Effector CD4-positive, alpha-beta T cell (primary cell): ENCODE results near the gene PES1.
"Not testable (repeated sequence)": the region's sequence is repeated elsewhere in the genome, so short reads cannot be mapped to it uniquely, and the experiment has no call there.

Source experiments
- DNase-seq: peaks from one replicate; pipeline ENCODE4 v3.0.0-alpha.2; 2020
- total RNA-seq: gene quantifications from one replicate; lab custom pipeline; 2026; lab: John Stamatoyannopoulos, UW

The PES1 gene
- total RNA-seq = 42.4 reads per million, percentile 65 among the genes with 10 or more reads in this experiment

GRCh38 chr22:30591588-30592359 is at the start of gene PES1:
Gene PES1 (minus strand): TSS chr22:30591910. CDS start chr22:30591833, 77 bp downstream.
- DNase-seq = peak; percentile 94

GRCh38 chr22:30640839-30641430 is 49.2 kb upstream of the PES1 start:
- DNase-seq = no peak

GRCh38 chr22:30640361-30640760 is 48.7 kb upstream of the PES1 start:
- no peak for DNase-seq

- DNase-seq = no peak
These were observed 46.0 kb upstream of the PES1 start for GRCh38 chr22:30637701-30638114.

GRCh38 chr22:30636226-30637077 is 44.7 kb upstream of the PES1 start:
- DNase-seq = no peak

- peak; percentile 93 for DNase-seq
These were observed 43.8 kb upstream of the PES1 start, which contains the start of gene SLC35E4 for GRCh38 chr22:30635273-30636225. Gene SLC35E4 (plus strand): TSS chr22:30635781. CDS start chr22:30636451, 670 bp downstream.

GRCh38 chr22:30634471-30635233 is 42.9 kb upstream of the PES1 start:
- peak; percentile 90 for DNase-seq

- not testable (repeated sequence) for DNase-seq
These were observed 39.8 kb upstream of the PES1 start for GRCh38 chr22:30631469-30631868.

GRCh38 chr22:30628491-30628890 is 36.8 kb upstream of the PES1 start:
- no peak for DNase-seq

GRCh38 chr22:30627471-30627870 is 35.8 kb upstream of the PES1 start:
- DNase-seq = no peak

- no peak for DNase-seq
These were observed 34.7 kb upstream of the PES1 start for GRCh38 chr22:30626413-30626812.

- not testable (repeated sequence) for DNase-seq
These were observed 28.2 kb upstream of the PES1 start for GRCh38 chr22:30619909-30620308.

- DNase-seq = no peak
These were observed 26.1 kb upstream of the PES1 start for GRCh38 chr22:30617819-30618218.

GRCh38 chr22:30615543-30615954 is 23.8 kb upstream of the PES1 start:
- no peak for DNase-seq

- DNase-seq = no peak
These were observed 23.2 kb upstream of the PES1 start for GRCh38 chr22:30614879-30615278.

GRCh38 chr22:30614268-30614667 is 22.6 kb upstream of the PES1 start:
- no peak for DNase-seq

GRCh38 chr22:30612789-30613188 is 21.1 kb upstream of the PES1 start:
- DNase-seq = no peak

GRCh38 chr22:30611197-30611596 is 19.5 kb upstream of the PES1 start:
- no peak for DNase-seq

- no peak for DNase-seq
These were observed 18.6 kb upstream of the PES1 start for GRCh38 chr22:30610299-30610698.

- DNase-seq = no peak
These were observed 17.8 kb upstream of the PES1 start for GRCh38 chr22:30609260-30610185.
